Measurements from ENCODE around the gene CNNM4.

Gene CNNM4

GRCh38 chr2:96828436-96828835, 67.7 kb downstream of the CNNM4 start:
- H3K27me3 ChIP-seq (ENCODE audit: insufficient read depth, low read length): no peaks in the 10 kb centered on the region
- peaks cover 76% of the 10 kb centered on the region for H3K36me3 ChIP-seq (ENCODE audit: insufficient read depth, low read length)
- no peaks in the 10 kb centered on the region for H3K9me3 ChIP-seq (ENCODE audit: low read length)
- H2AFZ ChIP-seq (ENCODE audit: low read depth, low read length): no peak overlapping the region
- H3K4me1 ChIP-seq (ENCODE audit: insufficient read depth, low read length): peaks cover 10% of the 10 kb centered on the region
- H3K4me3 ChIP-seq (ENCODE audit: low read length): no peak overlapping the region

- Histone ChIP-seq H3K4me1 (ENCODE audit: insufficient read depth, low read length) (peaks cover 12% of the 10 kb centered on the region), H3K4me3 (ENCODE audit: low read length) (no peak overlapping the region), H3K36me3 (ENCODE audit: insufficient read depth, low read length) (peaks cover 74% of the 10 kb centered on the region), H3K9me3 (ENCODE audit: low read length) (no peaks in the 10 kb centered on the region), H2AFZ (ENCODE audit: low read depth, low read length) (no peak overlapping the region), H3K27me3 (ENCODE audit: insufficient read depth, low read length) (no peaks in the 10 kb centered on the region)
Observed at GRCh38 chr2:96828874-96829273, 68.2 kb downstream of the CNNM4 start.

GRCh38 chr2:96830044-96830562, 69.4 kb downstream of the CNNM4 start:
- Histone ChIP-seq H3K4me1 (ENCODE audit: insufficient read depth, low read length) (peaks cover 12% of the 10 kb centered on the region), H3K27me3 (ENCODE audit: insufficient read depth, low read length) (no peaks in the 10 kb centered on the region), H3K36me3 (ENCODE audit: insufficient read depth, low read length) (peaks cover 79% of the 10 kb centered on the region), H3K9me3 (ENCODE audit: low read length) (no peaks in the 10 kb centered on the region), H2AFZ (ENCODE audit: low read depth, low read length) (no peak overlapping the region), H3K4me3 (ENCODE audit: low read length) (no peak overlapping the region)

DNA sequence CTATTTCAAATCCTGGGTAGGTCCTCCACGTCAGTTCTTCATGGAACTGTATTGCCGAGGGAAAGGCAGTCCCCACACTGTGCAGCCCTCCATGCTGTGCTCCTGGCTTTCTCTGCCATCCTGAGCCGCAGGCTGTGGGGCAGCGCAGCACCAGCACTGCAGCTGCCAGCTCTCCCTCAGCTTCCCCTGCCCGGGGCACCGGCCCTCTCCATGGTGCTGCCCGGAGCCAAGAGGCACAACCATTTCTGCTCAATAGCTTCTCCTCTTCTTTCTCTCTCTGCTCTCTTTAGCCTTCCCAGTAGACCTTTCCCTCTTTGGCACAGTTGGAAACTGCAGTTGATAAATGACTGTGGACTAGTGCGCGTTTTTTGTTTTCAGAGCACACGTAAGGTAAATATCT, 71.0 kb downstream of the CNNM4 start:
- H3K27me3 ChIP-seq (ENCODE audit: insufficient read depth, low read length): no peaks in the 10 kb centered on the region
- H3K4me1 ChIP-seq (ENCODE audit: insufficient read depth, low read length): peaks cover 12% of the 10 kb centered on the region
- H3K4me3 ChIP-seq (ENCODE audit: low read length): no peak overlapping the region
- H3K9me3 ChIP-seq (ENCODE audit: low read length): no peaks in the 10 kb centered on the region
- no peak overlapping the region for H2AFZ ChIP-seq (ENCODE audit: low read depth, low read length)
- H3K36me3 ChIP-seq (ENCODE audit: insufficient read depth, low read length): peaks cover 70% of the 10 kb centered on the region

- peaks cover 68% of the 10 kb centered on the region for H3K36me3 ChIP-seq (ENCODE audit: insufficient read depth, low read length)
- H2AFZ ChIP-seq (ENCODE audit: low read depth, low read length): no peak overlapping the region
- no peaks in the 10 kb centered on the region for H3K27me3 ChIP-seq (ENCODE audit: insufficient read depth, low read length)
- no peaks in the 10 kb centered on the region for H3K9me3 ChIP-seq (ENCODE audit: low read length)
- peaks cover 12% of the 10 kb centered on the region for H3K4me1 ChIP-seq (ENCODE audit: insufficient read depth, low read length)
- no peak overlapping the region for H3K4me3 ChIP-seq (ENCODE audit: low read length)
Observed at GRCh38 chr2:96832408-96832753, 71.7 kb downstream of the CNNM4 start.

DNA sequence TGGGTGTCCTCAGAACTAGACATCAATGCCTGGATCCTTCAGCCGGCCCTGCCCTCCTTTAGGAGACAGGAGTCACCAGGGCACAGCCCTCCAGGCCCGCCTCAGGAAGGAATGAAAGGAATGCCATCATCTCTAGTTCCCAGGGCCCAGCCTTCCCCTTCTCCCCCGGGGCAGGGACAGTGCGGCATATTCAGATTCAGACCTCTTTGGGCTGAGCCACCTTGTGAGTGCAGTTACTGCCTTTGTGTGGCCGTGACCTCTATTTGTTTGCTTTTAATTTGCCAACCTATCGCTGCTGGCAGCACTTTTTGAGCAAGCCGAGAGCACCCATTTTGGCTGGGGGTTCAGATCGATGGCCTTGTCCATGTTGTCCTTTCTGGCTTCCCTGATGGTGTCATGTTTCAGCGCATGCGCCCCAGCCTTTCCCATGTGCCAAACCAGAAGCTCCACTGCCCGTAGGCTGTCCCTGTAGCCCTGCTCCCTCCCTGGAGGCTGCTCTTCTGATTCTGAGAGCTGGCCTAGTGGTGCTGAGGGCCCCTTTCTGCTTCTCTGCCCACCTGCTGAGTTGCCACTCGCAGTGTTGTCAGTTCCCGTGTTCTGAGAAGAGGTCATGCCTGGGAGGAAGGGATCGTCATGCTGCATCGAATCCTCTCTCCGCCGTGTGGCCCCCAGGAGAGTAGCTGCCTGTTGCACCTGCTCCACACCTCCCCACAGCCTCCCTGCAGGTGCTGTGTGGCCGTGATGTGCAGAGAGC, 72.2 kb downstream of the CNNM4 start:
- peaks cover 12% of the 10 kb centered on the region for H3K4me1 ChIP-seq (ENCODE audit: insufficient read depth, low read length)
- no peak overlapping the region for H2AFZ ChIP-seq (ENCODE audit: low read depth, low read length)
- no peaks in the 10 kb centered on the region for H3K9me3 ChIP-seq (ENCODE audit: low read length)
- no peaks in the 10 kb centered on the region for H3K27me3 ChIP-seq (ENCODE audit: insufficient read depth, low read length)
- H3K4me3 ChIP-seq (ENCODE audit: low read length): no peak overlapping the region
- H3K36me3 ChIP-seq (ENCODE audit: insufficient read depth, low read length): peaks cover 65% of the 10 kb centered on the region

DNA sequence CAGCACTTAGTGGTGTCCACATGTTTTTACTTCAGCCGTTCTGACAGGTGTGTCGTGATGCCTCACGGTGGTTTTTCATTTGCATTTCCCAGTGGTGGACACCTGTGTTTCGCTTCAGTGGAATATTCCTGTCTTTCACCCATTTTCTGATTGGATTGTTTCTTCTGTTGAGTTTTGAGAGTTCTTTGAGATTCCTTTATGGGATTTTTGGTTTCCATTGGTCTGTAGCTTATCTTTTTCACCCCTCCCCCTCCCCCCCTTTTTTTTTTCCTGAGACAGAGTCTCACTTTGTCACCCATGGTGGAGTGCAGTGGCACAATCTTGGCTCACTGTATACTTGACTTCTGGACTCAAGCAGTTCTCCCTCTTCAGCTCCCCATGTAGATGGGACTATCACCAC, 75.1 kb downstream of the CNNM4 start:
- Histone ChIP-seq H3K27me3 (ENCODE audit: insufficient read depth, low read length) (no peaks in the 10 kb centered on the region), H3K4me1 (ENCODE audit: insufficient read depth, low read length) (peaks cover 12% of the 10 kb centered on the region), H3K36me3 (ENCODE audit: insufficient read depth, low read length) (peaks cover 61% of the 10 kb centered on the region), H3K9me3 (ENCODE audit: low read length) (no peaks in the 10 kb centered on the region), H2AFZ (ENCODE audit: low read depth, low read length) (no peak overlapping the region), H3K4me3 (ENCODE audit: low read length) (no peak overlapping the region)

- H3K4me3 ChIP-seq (ENCODE audit: low read length): no peak overlapping the region
- no peaks in the 10 kb centered on the region for H3K9me3 ChIP-seq (ENCODE audit: low read length)
- peaks cover 11% of the 10 kb centered on the region for H3K4me1 ChIP-seq (ENCODE audit: insufficient read depth, low read length)
- H2AFZ ChIP-seq (ENCODE audit: low read depth, low read length): no peak overlapping the region
- H3K27me3 ChIP-seq (ENCODE audit: insufficient read depth, low read length): no peaks in the 10 kb centered on the region
- peaks cover 47% of the 10 kb centered on the region for H3K36me3 ChIP-seq (ENCODE audit: insufficient read depth, low read length)
Observed at GRCh38 chr2:96837575-96837974, 76.9 kb downstream of the CNNM4 start.

DNA sequence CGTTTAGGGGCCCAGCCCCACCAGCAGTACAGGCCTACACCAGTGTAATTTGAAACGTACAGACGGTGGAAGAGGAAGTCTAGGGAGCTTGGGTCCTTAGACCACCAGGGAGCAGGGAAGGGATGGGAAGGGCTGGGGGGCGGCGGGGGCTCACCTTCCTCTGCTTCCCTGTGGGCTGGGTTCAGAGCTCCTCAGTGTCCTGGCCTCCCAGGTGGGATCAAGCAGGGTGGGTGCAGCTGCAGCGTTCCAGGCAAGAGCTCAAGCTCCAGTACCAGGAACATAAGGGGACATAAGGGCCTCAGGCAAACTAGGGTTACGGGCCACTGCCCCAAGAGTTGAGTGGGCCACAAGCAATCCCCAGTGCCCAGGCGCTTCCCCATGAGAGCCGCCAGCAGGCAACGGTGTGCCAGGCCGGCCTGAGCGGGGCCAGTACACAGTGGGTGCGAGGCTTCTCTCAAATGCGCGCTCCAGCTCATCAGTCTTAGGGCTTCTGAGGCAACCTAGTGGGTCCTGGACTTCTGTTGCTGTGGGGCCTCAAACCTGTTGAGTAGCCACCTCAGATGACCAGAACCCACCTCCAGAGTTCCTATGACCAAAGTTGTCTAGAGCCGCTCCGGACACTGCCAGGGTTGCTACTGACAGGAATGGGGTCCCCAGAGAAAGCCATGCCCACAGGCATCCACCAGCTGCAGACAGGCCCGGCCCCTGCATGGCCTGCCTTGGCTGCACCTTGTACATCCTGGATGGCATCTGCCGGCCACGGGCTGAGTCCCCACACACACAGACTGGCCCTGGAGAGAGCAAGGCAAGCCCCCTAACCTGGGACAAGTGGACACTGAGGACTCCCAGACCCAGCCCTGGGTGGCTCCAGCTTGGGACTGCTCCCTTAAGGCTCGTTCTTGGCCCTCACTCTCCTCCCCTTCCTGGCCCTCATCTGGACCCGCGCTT, 77.9 kb downstream of the CNNM4 start:
- Histone ChIP-seq H3K9me3 (ENCODE audit: low read length) (no peaks in the 10 kb centered on the region), H3K27me3 (ENCODE audit: insufficient read depth, low read length) (no peaks in the 10 kb centered on the region), H3K4me3 (ENCODE audit: low read length) (no peak overlapping the region), H2AFZ (ENCODE audit: low read depth, low read length) (no peak overlapping the region), H3K36me3 (ENCODE audit: insufficient read depth, low read length) (peaks cover 37% of the 10 kb centered on the region), H3K4me1 (ENCODE audit: insufficient read depth, low read length) (peaks cover under 1% of the 10 kb centered on the region)

DNA sequence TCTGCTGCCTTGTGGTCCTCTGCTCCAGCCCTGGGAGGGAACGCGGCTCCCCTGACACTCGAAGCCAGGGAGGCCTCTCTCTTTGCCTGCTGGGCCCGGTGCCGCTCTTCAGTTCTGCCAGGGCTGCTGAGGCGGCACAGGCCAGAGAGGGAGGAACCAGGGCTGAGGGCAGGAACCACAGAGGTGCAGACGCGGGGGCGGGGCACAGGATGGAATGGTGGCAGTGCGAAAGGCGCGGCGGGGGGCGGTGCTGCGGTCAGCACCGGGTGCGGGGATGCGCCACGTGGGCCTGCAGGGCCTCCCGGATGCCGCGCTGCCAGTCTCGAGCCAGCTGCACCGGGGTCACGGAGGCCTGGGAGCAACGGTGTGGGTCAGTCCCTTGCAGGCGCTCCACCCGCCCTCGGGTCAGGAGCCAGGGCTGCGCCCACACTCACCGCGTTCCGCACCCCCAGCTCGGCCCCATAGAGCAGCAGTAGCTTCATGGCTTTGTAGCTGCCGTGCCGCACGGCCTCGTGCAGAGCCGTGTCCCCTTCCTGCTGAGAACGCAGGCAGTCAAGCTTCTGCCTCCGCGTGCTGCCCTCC, 78.7 kb downstream of the CNNM4 start:
- Histone ChIP-seq H3K36me3 (ENCODE audit: insufficient read depth, low read length) (peaks cover 36% of the 10 kb centered on the region), H3K4me1 (ENCODE audit: insufficient read depth, low read length) (no peaks in the 10 kb centered on the region), H3K27me3 (ENCODE audit: insufficient read depth, low read length) (no peaks in the 10 kb centered on the region), H3K9me3 (ENCODE audit: low read length) (no peaks in the 10 kb centered on the region), H3K4me3 (ENCODE audit: low read length) (no peak overlapping the region), H2AFZ (ENCODE audit: low read depth, low read length) (no peak overlapping the region)

- H3K27me3 ChIP-seq (ENCODE audit: insufficient read depth, low read length): no peaks in the 10 kb centered on the region
- no peak overlapping the region for H2AFZ ChIP-seq (ENCODE audit: low read depth, low read length)
- no peaks in the 10 kb centered on the region for H3K4me1 ChIP-seq (ENCODE audit: insufficient read depth, low read length)
- no peaks in the 10 kb centered on the region for H3K9me3 ChIP-seq (ENCODE audit: low read length)
- H3K36me3 ChIP-seq (ENCODE audit: insufficient read depth, low read length): peaks cover 29% of the 10 kb centered on the region
- no peak overlapping the region for H3K4me3 ChIP-seq (ENCODE audit: low read length)
Observed at GRCh38 chr2:96839875-96840850, 79.5 kb downstream of the CNNM4 start.

Data from neuron (in vitro differentiated cells).